GM21717 (cell line): ENCODE data around the gene IP6K2.
"Not testable (repeated sequence)": the region's sequence is repeated elsewhere in the genome, so short reads cannot be mapped to it uniquely, and the experiment has no call there.

Experiments
- ATAC-seq: cut with Tn5 transposase; IDR thresholded peaks from one replicate; pipeline ENCODE4 v1.9.1; 2021; ENCODE audit warnings: mild to moderate bottlenecking, moderate library complexity; ENCODE audit not compliant: unreplicated experiment

The IP6K2 gene

GRCh38 chr3:48716982-48717746, at the start of gene IP6K2:
Gene IP6K2, minus strand, starts transcription at chr3:48717221. Its CDS starts 21,930 bp downstream, at chr3:48695291.
- ATAC-seq: peak; percentile 95

- no peak for ATAC-seq
These were observed 48.4 kb upstream of the IP6K2 start for GRCh38 chr3:48765376-48765775.

- no peak for ATAC-seq
These were observed 45.8 kb upstream of the IP6K2 start for GRCh38 chr3:48762816-48763215.

GRCh38 chr3:48759991-48760540, 43.0 kb upstream of the IP6K2 start:
- ATAC-seq: not testable (repeated sequence)

GRCh38 chr3:48759531-48759930, 42.5 kb upstream of the IP6K2 start:
- not testable (repeated sequence) for ATAC-seq

GRCh38 chr3:48759071-48759470, 42.0 kb upstream of the IP6K2 start:
- ATAC-seq: no peak

- ATAC-seq: no peak
These were observed 39.6 kb upstream of the IP6K2 start for GRCh38 chr3:48756640-48757039.

- ATAC-seq: no peak
These were observed 33.8 kb upstream of the IP6K2 start for GRCh38 chr3:48750856-48751255.

GRCh38 chr3:48748754-48749153, 31.7 kb upstream of the IP6K2 start:
- no peak for ATAC-seq

- ATAC-seq: no peak
These were observed 30.7 kb upstream of the IP6K2 start for GRCh38 chr3:48747706-48748105.

GRCh38 chr3:48747015-48747615, 30.1 kb upstream of the IP6K2 start:
- ATAC-seq: no peak

GRCh38 chr3:48743773-48744172, 26.8 kb upstream of the IP6K2 start:
- ATAC-seq: no peak

GRCh38 chr3:48741226-48741625, 24.2 kb upstream of the IP6K2 start:
- ATAC-seq: not testable (repeated sequence)

- no peak for ATAC-seq
These were observed 23.2 kb upstream of the IP6K2 start for GRCh38 chr3:48739955-48740823.

- no peak for ATAC-seq
These were observed 22.6 kb upstream of the IP6K2 start for GRCh38 chr3:48739617-48739954.

GRCh38 chr3:48738926-48739616, 22.1 kb upstream of the IP6K2 start:
- ATAC-seq: no peak

- ATAC-seq: no peak
These were observed 21.1 kb upstream of the IP6K2 start for GRCh38 chr3:48738144-48738536.

GRCh38 chr3:48735075-48735767, 18.2 kb upstream of the IP6K2 start:
- not testable (repeated sequence) for ATAC-seq

GRCh38 chr3:48734541-48734940, 17.5 kb upstream of the IP6K2 start:
- ATAC-seq: not testable (repeated sequence)
